Germinal center (tissue), 1 donor: ENCODE measurements around the gene ANXA5.

ENCODE experiments used
- DNase-seq: peaks from one replicate; pipeline ENCODE4 v3.0.0; 2012; ENCODE audit warnings: mixed read lengths, low spot score

ANXA5 gene

DNA sequence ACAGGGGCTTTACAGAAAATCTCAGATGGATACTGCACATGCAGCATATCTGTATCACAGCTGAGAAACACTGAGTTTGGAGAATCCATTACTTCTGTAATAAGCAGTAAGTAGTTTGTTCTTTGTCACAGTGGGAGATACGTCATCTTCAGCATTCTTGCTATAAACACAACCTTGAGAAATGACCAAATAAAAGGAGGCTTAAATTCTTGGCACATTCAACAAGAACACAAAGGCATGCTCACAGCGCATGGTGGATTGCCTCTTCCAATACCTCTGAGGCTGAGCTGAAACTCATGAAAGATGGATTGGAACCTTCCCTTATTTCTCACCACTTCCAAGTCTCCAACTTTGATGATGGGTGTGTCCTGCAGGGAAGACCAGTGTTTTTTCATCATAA is 54.5 kb downstream of the ANXA5 start:
- DNase-seq: no peak

DNA sequence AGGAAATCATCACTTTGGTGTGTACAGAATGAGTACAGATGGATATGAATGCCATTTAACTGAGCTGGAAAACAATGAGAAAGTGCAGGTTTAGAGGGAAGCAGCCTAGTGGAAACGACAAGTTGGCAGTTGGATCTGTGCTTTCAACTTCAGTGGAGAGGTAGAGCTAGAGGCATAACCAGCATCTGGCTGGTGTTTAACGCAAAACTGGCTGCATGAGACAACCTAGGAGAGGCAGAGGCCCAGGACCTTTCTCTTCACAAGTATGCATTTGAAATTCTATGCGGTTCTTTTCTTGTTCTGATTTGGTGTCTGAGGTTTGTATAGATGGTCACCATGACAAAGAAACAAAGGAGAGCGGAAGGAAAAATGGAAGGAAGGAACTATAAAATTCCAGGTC is 63.1 kb downstream of the ANXA5 start:
- no peak for DNase-seq

DNA sequence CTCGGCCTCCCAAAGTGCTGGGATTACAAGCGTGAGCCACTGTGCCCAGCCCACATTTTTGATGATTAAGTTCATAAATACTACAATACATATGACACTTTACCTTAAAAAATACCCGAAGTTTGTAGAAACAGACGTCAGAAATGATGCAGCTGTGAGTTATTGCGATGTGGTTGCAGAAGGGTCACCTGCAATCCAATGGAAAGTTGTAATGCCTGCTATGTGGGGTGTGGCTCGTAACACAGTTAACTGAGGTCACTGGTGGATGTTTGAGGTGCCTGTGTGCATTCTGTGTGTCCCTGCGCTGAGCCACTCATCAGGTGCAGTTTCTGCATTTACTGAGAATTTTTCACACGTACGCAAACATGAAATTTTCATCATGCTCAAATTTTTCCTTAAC is 64.1 kb downstream of the ANXA5 start:
- DNase-seq: no peak
